ENCODE data around the gene RNF157.

RNF157 gene

GRCh38 chr17:76155988-76156661 is 84.2 kb downstream of the RNF157 start:
- H3K27ac ChIP-seq (ENCODE audit: extremely low read depth, low read depth, low read length), result no peak overlapping the region
- peaks cover 3 to 70% of the 10 kb centered on the region in 2 experiments; a peak in 2 of 3 replicates for H3K36me3 ChIP-seq (ENCODE audit: control insufficient read depth in 2 of 2, insufficient read depth in 1 of 2, low read length in 2 of 2)
- no peak overlapping the region for H3K4me3 ChIP-seq (ENCODE audit: low read depth, low read length)
- ChIA-PET CTCF (interaction anchor here (0.5 to 3.8 kb wide), 7 partner anchors 13 to 159 kb away, joined by 3 to 17 read pairs (median 5); no protein-coding TSS in a partner anchor), POLR2A (no interaction called here)
- no peaks in the 10 kb centered on the region for H3K4me1 ChIP-seq (ENCODE audit: control insufficient read depth, insufficient read depth, low read length)
- TF ChIP-seq SCRT2 (tag by site-specific recombination; IDR thresholded peaks at IDR 0.05) (no peak), TCF7L2 (IDR thresholded peaks at IDR 0.05; ENCODE audit: borderline replicate concordance, low read depth, low read length) (no peak), KLF17 (tag by site-specific recombination; IDR thresholded peaks at IDR 0.05) (no peak), ZNF223 (tag by site-specific recombination; IDR thresholded peaks at IDR 0.05) (no peak), OVOL3 (tag by site-specific recombination; IDR thresholded peaks at IDR 0.05) (no peak), ZNF843 (tag by site-specific recombination; IDR thresholded peaks at IDR 0.05) (no peak), ZFP37 (tag by site-specific recombination; IDR thresholded peaks at IDR 0.05) (no peak), INSM2 (tag by site-specific recombination; IDR thresholded peaks at IDR 0.05) (no peak), ELK4 (IDR thresholded peaks at IDR 0.05; ENCODE audit: borderline replicate concordance, low read depth, low read length) (no peak), SP3 (tag by site-specific recombination; IDR thresholded peaks at IDR 0.05) (no peak), ZNF350 (tag by site-specific recombination; IDR thresholded peaks at IDR 0.05) (no peak), ZNF157 (tag by site-specific recombination; IDR thresholded peaks at IDR 0.05) (no peak), ZNF704 (tag by site-specific recombination; IDR thresholded peaks at IDR 0.05) (no peak), ZNF473 (tag by site-specific recombination; IDR thresholded peaks at IDR 0.05) (no peak), ZNF488 (tag by site-specific recombination; IDR thresholded peaks at IDR 0.05) (no peak), ZNF837 (tag by site-specific recombination; IDR thresholded peaks at IDR 0.05) (no peak)
- no peaks in the 10 kb centered on the region for H3K9me3 ChIP-seq (ENCODE audit: control insufficient read depth, insufficient read depth, low read depth, low read length)

GRCh38 chr17:76154936-76155845 is 85.1 kb downstream of the RNF157 start:
- Histone ChIP-seq H3K9me3 (ENCODE audit: control insufficient read depth, insufficient read depth, low read depth, low read length) (no peaks in the 10 kb centered on the region), H3K4me1 (ENCODE audit: control insufficient read depth, insufficient read depth, low read length) (no peaks in the 10 kb centered on the region), H3K4me3 (ENCODE audit: low read depth, low read length) (no peak overlapping the region), H3K27ac (ENCODE audit: extremely low read depth, low read depth, low read length) (no peak overlapping the region), H3K36me3 (ENCODE audit: control insufficient read depth in 2 of 2, insufficient read depth in 1 of 2, low read length in 2 of 2) (peaks cover 3 to 72% of the 10 kb centered on the region in 2 experiments; a peak in 2 of 3 replicates)
- ChIA-PET CTCF (interaction anchor here (0.7 to 3.8 kb wide), 5 partner anchors 13 to 34 kb away, joined by 3 to 17 read pairs (median 5); no protein-coding TSS in a partner anchor), POLR2A (no interaction called here)
- TF ChIP-seq ZNF791 (tag by site-specific recombination; IDR thresholded peaks at IDR 0.05) (no peak), ATF2 (tag by site-specific recombination; IDR thresholded peaks at IDR 0.05; ENCODE audit: low read depth) (no peak), ZNF707 (tag by site-specific recombination; IDR thresholded peaks at IDR 0.05) (no peak), INSM2 (tag by site-specific recombination; IDR thresholded peaks at IDR 0.05) (no peak), ZNF621 (tag by site-specific recombination; IDR thresholded peaks at IDR 0.05) (no peak), KLF16 (tag by site-specific recombination; IDR thresholded peaks at IDR 0.05) (no peak), ZNF311 (tag by site-specific recombination; IDR thresholded peaks at IDR 0.05; ENCODE audit: borderline replicate concordance) (no peak), ZNF155 (tag by site-specific recombination; IDR thresholded peaks at IDR 0.05) (no peak), ZNF768 (tag by site-specific recombination; IDR thresholded peaks at IDR 0.05) (no peak), ZBTB1 (tag by site-specific recombination; IDR thresholded peaks at IDR 0.05) (no peak)

Data from HEK293 (cell line).